ENCODE measurements around the gene TRIM2. TPM values are rescaled to one million over a fixed set of nuclear protein-coding genes. Genes with fewer than 3 reads are reported as not detected.

TRIM2 gene
- total RNA-seq, 2 experiments from 2014 or later, result 0.06 to 0.29 TPM

GRCh38 chr4:153238135-153238919 is 34.1 kb downstream of the TRIM2 start:
- Histone ChIP-seq H2AFZ (ENCODE audit: low read length) (no peak overlapping the region), H4K20me1 (ENCODE audit: insufficient read depth, low read length) (no peaks in the 10 kb centered on the region), H3K9me2 (ENCODE audit: insufficient read depth, low read length) (no peaks in the 10 kb centered on the region), H3K36me3 (ENCODE audit: insufficient read depth, low read length) (no peaks in the 10 kb centered on the region), H3K4me2 (ENCODE audit: low read length) (no peak overlapping the region), H3K4me3 (ENCODE audit: low read depth, low read length, poor library complexity, severe bottlenecking) (no peak overlapping the region), H3K79me2 (ENCODE audit: insufficient read depth, low read depth, low read length) (no peaks in the 10 kb centered on the region), H3K27ac (ENCODE audit: low read depth, low read length, poor library complexity, severe bottlenecking) (no peak overlapping the region), H3K4me1 (ENCODE audit: insufficient read depth, low read length, poor library complexity, severe bottlenecking) (peaks cover 12% of the 10 kb centered on the region), H3K9me3 (ENCODE audit: low read length) (no peaks in the 10 kb centered on the region)
- CTCF ChIA-PET (ENCODE audit: unreplicated experiment), result no interaction called here
- POLR2A ChIA-PET, result no interaction called here
- intact Hi-C loops (cut with micrococcal nuclease; ENCODE audit: unreplicated experiment), result no loop called here
- no TSS peak for BruUV-seq (replicated peaks)
- no peak for TF ChIP-seq CTCF (conservative IDR thresholded peaks at IDR 0.05; ENCODE audit: low read length)
- no peak for TF ChIP-seq EZH2phosphoT487 (IDR thresholded peaks at IDR 0.05; ENCODE audit: borderline replicate concordance, low read depth, low read length)
- no peak for DNase-seq (ENCODE audit: low spot score)

GRCh38 chr4:153239409-153239808 is 35.2 kb downstream of the TRIM2 start:
- CTCF ChIA-PET (ENCODE audit: unreplicated experiment), result no interaction called here
- no TSS peak for BruUV-seq (replicated peaks)
- no peaks in the 10 kb centered on the region for H3K9me2 ChIP-seq (ENCODE audit: insufficient read depth, low read length)
- no peak overlapping the region for H2AFZ ChIP-seq (ENCODE audit: low read length)
- POLR2A ChIA-PET, result no interaction called here
- H3K4me3 ChIP-seq (ENCODE audit: low read depth, low read length, poor library complexity, severe bottlenecking), result no peak overlapping the region
- H3K27ac ChIP-seq (ENCODE audit: low read depth, low read length, poor library complexity, severe bottlenecking), result no peak overlapping the region
- H3K4me2 ChIP-seq (ENCODE audit: low read length), result no peak overlapping the region
- no peak for DNase-seq (ENCODE audit: low spot score)
- peaks cover 12% of the 10 kb centered on the region for H3K4me1 ChIP-seq (ENCODE audit: insufficient read depth, low read length, poor library complexity, severe bottlenecking)
- H3K9me3 ChIP-seq (ENCODE audit: low read length), result no peaks in the 10 kb centered on the region
- intact Hi-C loops (cut with micrococcal nuclease; ENCODE audit: unreplicated experiment), result no loop called here
- TF ChIP-seq CTCF (conservative IDR thresholded peaks at IDR 0.05; ENCODE audit: low read length), result no peak
- TF ChIP-seq EZH2phosphoT487 (IDR thresholded peaks at IDR 0.05; ENCODE audit: borderline replicate concordance, low read depth, low read length), result no peak
- no peaks in the 10 kb centered on the region for H3K36me3 ChIP-seq (ENCODE audit: insufficient read depth, low read length)
- H4K20me1 ChIP-seq (ENCODE audit: insufficient read depth, low read length), result no peaks in the 10 kb centered on the region
- H3K79me2 ChIP-seq (ENCODE audit: insufficient read depth, low read depth, low read length), result no peaks in the 10 kb centered on the region

- Histone ChIP-seq H3K9me3 (ENCODE audit: low read length) (no peaks in the 10 kb centered on the region), H3K9me2 (ENCODE audit: insufficient read depth, low read length) (no peaks in the 10 kb centered on the region), H3K36me3 (ENCODE audit: insufficient read depth, low read length) (no peaks in the 10 kb centered on the region), H3K79me2 (ENCODE audit: insufficient read depth, low read depth, low read length) (no peaks in the 10 kb centered on the region), H2AFZ (ENCODE audit: low read length) (no peak overlapping the region), H3K27ac (ENCODE audit: low read depth, low read length, poor library complexity, severe bottlenecking) (no peak overlapping the region), H3K4me2 (ENCODE audit: low read length) (no peak overlapping the region), H3K4me1 (ENCODE audit: insufficient read depth, low read length, poor library complexity, severe bottlenecking) (peaks cover 12% of the 10 kb centered on the region), H4K20me1 (ENCODE audit: insufficient read depth, low read length) (no peaks in the 10 kb centered on the region), H3K4me3 (ENCODE audit: low read depth, low read length, poor library complexity, severe bottlenecking) (no peak overlapping the region)
- BruUV-seq (replicated peaks), result no TSS peak
- ChIA-PET CTCF (ENCODE audit: unreplicated experiment) (no interaction called here), POLR2A (no interaction called here)
- no peak for DNase-seq (ENCODE audit: low spot score)
- no peak for TF ChIP-seq EZH2phosphoT487 (IDR thresholded peaks at IDR 0.05; ENCODE audit: borderline replicate concordance, low read depth, low read length)
- TF ChIP-seq CTCF (conservative IDR thresholded peaks at IDR 0.05; ENCODE audit: low read length), result no peak
- intact Hi-C loops (cut with micrococcal nuclease; ENCODE audit: unreplicated experiment), result loop anchor here (10.0 kb wide), 1 partner anchor 404 kb away; no protein-coding TSS in a partner anchor
Measured at GRCh38 chr4:153241295-153241694, 37.1 kb downstream of the TRIM2 start.
